ENCODE measurements around the gene CTSD. TPM values are rescaled to one million over a fixed set of nuclear protein-coding genes. Genes with fewer than 3 reads are reported as not detected.
"Not testable (repeated sequence)": the region's sequence is repeated elsewhere in the genome, so short reads cannot be mapped to it uniquely, and the experiment has no call there.

The CTSD gene
- total RNA-seq = 100 to 1,000 TPM; 351 to 519 TPM
- long read RNA-seq, donor 1, transcript CTSD-201 (9 exons, 2,123 nt) = major isoform, 153 of 264 reads
- long read RNA-seq, donor 1, partial matches to known transcripts = 88 of 264 reads
- long read RNA-seq, donor 1, other reads (novel, unspliced or antisense) = 23 of 264 reads
- long read RNA-seq, donor 2, transcript CTSD-204 (9 exons, 2,006 nt) = minor isoform, 6 of 741 reads
- long read RNA-seq, donor 2, transcript CTSD-201 (9 exons, 2,123 nt) = major isoform, 563 of 741 reads
- long read RNA-seq, donor 2, partial matches to known transcripts = 149 of 741 reads
- long read RNA-seq, donor 2, other reads (novel, unspliced or antisense) = 22 of 741 reads

- peak; percentile 97 for DNase-seq (ENCODE audit: low spot score)
- intact Hi-C loops (cut with DNase I) = no loop called here
Measured at GRCh38 chr11:1763796-1764661, at the start of gene CTSD. Gene CTSD (minus strand): TSS chr11:1763927. CDS start chr11:1763859, 68 bp downstream.

GRCh38 chr11:1813356-1813755 lies 49.6 kb upstream of the CTSD start:
- intact Hi-C loops (cut with DNase I); DNase-seq (ENCODE audit: low spot score): not testable (repeated sequence)

- no peak for DNase-seq (ENCODE audit: low spot score)
- intact Hi-C loops (cut with DNase I) = no loop called here
Measured at GRCh38 chr11:1812801-1813200, 49.1 kb upstream of the CTSD start.

- no peak for DNase-seq (ENCODE audit: low spot score)
- intact Hi-C loops (cut with DNase I) = no loop called here
Measured at GRCh38 chr11:1812274-1812673, 48.5 kb upstream of the CTSD start.

- intact Hi-C loops (cut with DNase I) = no loop called here
Measured at GRCh38 chr11:1810761-1811160, 47.0 kb upstream of the CTSD start.

GRCh38 chr11:1807264-1807995 lies 43.7 kb upstream of the CTSD start:
- no peak for DNase-seq (ENCODE audit: low spot score)
- intact Hi-C loops (cut with DNase I) = no loop called here

More at GRCh38 chr11:1810761-1811160, 47.0 kb upstream of the CTSD start:
- no peak for DNase-seq (ENCODE audit: low spot score)

GRCh38 chr11:1805525-1805924 lies 41.8 kb upstream of the CTSD start:
- DNase-seq (ENCODE audit: low spot score) = no peak
- intact Hi-C loops (cut with DNase I) = no loop called here

- intact Hi-C loops (cut with DNase I); DNase-seq (ENCODE audit: low spot score): not testable (repeated sequence)
Measured at GRCh38 chr11:1803835-1804519, 40.2 kb upstream of the CTSD start.

- intact Hi-C loops (cut with DNase I) = no loop called here
- no peak for DNase-seq (ENCODE audit: low spot score)
Measured at GRCh38 chr11:1803246-1803645, 39.5 kb upstream of the CTSD start.

- no peak for DNase-seq (ENCODE audit: low spot score)
- intact Hi-C loops (cut with DNase I) = no loop called here
Measured at GRCh38 chr11:1797391-1798125, 33.8 kb upstream of the CTSD start.

GRCh38 chr11:1796413-1797011 lies 32.8 kb upstream of the CTSD start:
- peak; percentile 35 for DNase-seq (ENCODE audit: low spot score)
- intact Hi-C loops (cut with DNase I) = no loop called here

GRCh38 chr11:1793081-1793480 lies 29.4 kb upstream of the CTSD start:
- no peak for DNase-seq (ENCODE audit: low spot score)
- intact Hi-C loops (cut with DNase I) = no loop called here

- intact Hi-C loops (cut with DNase I) = no loop called here
- DNase-seq (ENCODE audit: low spot score) = peak; percentile 15
Measured at GRCh38 chr11:1792461-1792860, 28.7 kb upstream of the CTSD start.

- intact Hi-C loops (cut with DNase I) = no loop called here
- DNase-seq (ENCODE audit: low spot score) = peak; percentile 49
Measured at GRCh38 chr11:1791912-1792311, 28.2 kb upstream of the CTSD start.

GRCh38 chr11:1786466-1786865 lies 22.7 kb upstream of the CTSD start:
- intact Hi-C loops (cut with DNase I) = no loop called here
- DNase-seq (ENCODE audit: low spot score) = peak; percentile 17

GRCh38 chr11:1785749-1786413 lies 22.2 kb upstream of the CTSD start:
- DNase-seq (ENCODE audit: low spot score) = peak; percentile 82
- intact Hi-C loops (cut with DNase I) = no loop called here

- DNase-seq (ENCODE audit: low spot score) = peak; percentile 79
- intact Hi-C loops (cut with DNase I) = no loop called here
Measured at GRCh38 chr11:1784761-1785650, 21.3 kb upstream of the CTSD start.

Measured in posterior vena cava (tissue), 2 donors.